ENCODE data around the gene EPB41L3. TPM values are rescaled to one million over a fixed set of nuclear protein-coding genes. Genes with fewer than 3 reads are reported as not detected.

EPB41L3 gene
- total RNA-seq, 4 donors from 2014 or later, result 97.3 to 403 (median 134) TPM

DNA sequence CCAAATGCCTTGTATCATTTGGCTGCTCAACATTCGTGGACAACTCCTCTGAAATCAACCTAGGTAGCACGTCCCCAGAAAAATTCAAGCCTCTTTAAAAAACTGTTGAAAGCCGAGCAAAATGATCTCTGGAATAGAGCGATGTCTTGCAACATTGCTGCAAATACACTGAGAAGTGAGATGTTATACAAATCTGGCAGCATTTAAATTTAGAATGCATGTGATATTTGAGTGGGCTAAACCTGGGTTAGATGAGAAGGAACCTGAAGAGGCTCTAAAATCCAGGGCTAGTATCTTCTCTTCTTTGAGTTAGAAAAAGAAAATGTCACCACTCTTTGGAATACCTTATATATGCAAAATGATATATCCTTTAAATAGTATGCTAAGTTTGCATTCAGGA is 166.8 kb downstream of the EPB41L3 start:
- intact Hi-C loops (cut with DNase I; ENCODE audit: low total_unique reads), result no loop called here
- Histone ChIP-seq H3K27me3 (no peaks in the 10 kb centered on the region), H3K36me3 (no peaks in the 10 kb centered on the region)

GRCh38 chr18:5370332-5370731 is 173.5 kb downstream of the EPB41L3 start:
- Histone ChIP-seq H3K4me1 (no peaks in the 10 kb centered on the region), H3K4me3 (no peak overlapping the region), H3K9me3 (no peaks in the 10 kb centered on the region), H3K27ac (no peak overlapping the region), H3K36me3 (no peaks in the 10 kb centered on the region), H3K27me3 (no peaks in the 10 kb centered on the region)
- intact Hi-C loops (cut with DNase I; ENCODE audit: low total_unique reads), result no loop called here
- no peak for DNase-seq
- in situ Hi-C loops (cut with MboI; ENCODE audit: low pct_ligation_motif_present in 1 of 4, low pct_unique_long_range_greater_than_20kb in 1 of 4, low sequenced_read_pairs in 3 of 4), result loop anchor here in 1 of 4 donors (25.0 kb wide), 1 partner anchor 92 kb away; no protein-coding TSS in a partner anchor
- TF ChIP-seq, protein P1, sequence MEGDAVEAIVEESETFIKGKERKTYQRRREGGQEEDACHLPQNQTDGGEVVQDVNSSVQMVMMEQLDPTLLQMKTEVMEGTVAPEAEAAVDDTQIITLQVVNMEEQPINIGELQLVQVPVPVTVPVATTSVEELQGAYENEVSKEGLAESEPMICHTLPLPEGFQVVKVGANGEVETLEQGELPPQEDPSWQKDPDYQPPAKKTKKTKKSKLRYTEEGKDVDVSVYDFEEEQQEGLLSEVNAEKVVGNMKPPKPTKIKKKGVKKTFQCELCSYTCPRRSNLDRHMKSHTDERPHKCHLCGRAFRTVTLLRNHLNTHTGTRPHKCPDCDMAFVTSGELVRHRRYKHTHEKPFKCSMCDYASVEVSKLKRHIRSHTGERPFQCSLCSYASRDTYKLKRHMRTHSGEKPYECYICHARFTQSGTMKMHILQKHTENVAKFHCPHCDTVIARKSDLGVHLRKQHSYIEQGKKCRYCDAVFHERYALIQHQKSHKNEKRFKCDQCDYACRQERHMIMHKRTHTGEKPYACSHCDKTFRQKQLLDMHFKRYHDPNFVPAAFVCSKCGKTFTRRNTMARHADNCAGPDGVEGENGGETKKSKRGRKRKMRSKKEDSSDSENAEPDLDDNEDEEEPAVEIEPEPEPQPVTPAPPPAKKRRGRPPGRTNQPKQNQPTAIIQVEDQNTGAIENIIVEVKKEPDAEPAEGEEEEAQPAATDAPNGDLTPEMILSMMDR (IDR thresholded peaks at IDR 0.05), result no peak
- no peak for TF ChIP-seq POLR2AphosphoS5 (IDR thresholded peaks at IDR 0.05)
- no peak for TF ChIP-seq EP300 (IDR thresholded peaks at IDR 0.05; ENCODE audit: low read depth)
- no peak for TF ChIP-seq POLR2A (IDR thresholded peaks at IDR 0.05)
- WGBS, 2 donors (ENCODE audit: low coverage in 1 of 2), result 50 to 70% methylated on average over 1 of the region's 1 CpG

More for the DNA sequence above, 166.8 kb downstream of the EPB41L3 start:
- 82 to 85% methylated on average over 3 to 4 of the region's 4 CpGs for WGBS, 2 donors (ENCODE audit: low coverage in 1 of 2)
- in situ Hi-C loops (cut with MboI; ENCODE audit: low pct_ligation_motif_present in 1 of 4, low pct_unique_long_range_greater_than_20kb in 1 of 4, low sequenced_read_pairs in 3 of 4), result no loop called here
- DNase-seq, result no peak
- Histone ChIP-seq H3K27ac (no peak overlapping the region), H3K4me3 (no peak overlapping the region), H3K4me1 (no peaks in the 10 kb centered on the region), H3K9me3 (no peaks in the 10 kb centered on the region)
- TF ChIP-seq, protein P1 (IDR thresholded peaks at IDR 0.05), result no peak
- no peak for TF ChIP-seq EP300 (IDR thresholded peaks at IDR 0.05; ENCODE audit: low read depth)
- no peak for TF ChIP-seq POLR2AphosphoS5 (IDR thresholded peaks at IDR 0.05)
- no peak for TF ChIP-seq POLR2A (IDR thresholded peaks at IDR 0.05)

GRCh38 chr18:5369513-5369912 is 174.3 kb downstream of the EPB41L3 start:
- Histone ChIP-seq H3K36me3 (no peaks in the 10 kb centered on the region), H3K9me3 (no peaks in the 10 kb centered on the region), H3K27me3 (no peaks in the 10 kb centered on the region), H3K4me1 (no peaks in the 10 kb centered on the region), H3K27ac (no peak overlapping the region), H3K4me3 (no peak overlapping the region)
- no peak for DNase-seq
- WGBS, 2 donors (ENCODE audit: low coverage in 1 of 2), result 83 to 90% methylated on average over 2 of the region's 2 CpGs
- in situ Hi-C loops (cut with MboI; ENCODE audit: low pct_ligation_motif_present in 1 of 4, low pct_unique_long_range_greater_than_20kb in 1 of 4, low sequenced_read_pairs in 3 of 4) (loop anchor here in 1 of 4 donors (25.0 kb wide), 1 partner anchor 93 kb away; no protein-coding TSS in a partner anchor), intact Hi-C loops (cut with DNase I; ENCODE audit: low total_unique reads) (no loop called here)
- TF ChIP-seq, protein P1 (IDR thresholded peaks at IDR 0.05), result no peak
- TF ChIP-seq POLR2AphosphoS5 (IDR thresholded peaks at IDR 0.05) (no peak), POLR2A (IDR thresholded peaks at IDR 0.05) (no peak), EP300 (IDR thresholded peaks at IDR 0.05; ENCODE audit: low read depth) (no peak)

DNA sequence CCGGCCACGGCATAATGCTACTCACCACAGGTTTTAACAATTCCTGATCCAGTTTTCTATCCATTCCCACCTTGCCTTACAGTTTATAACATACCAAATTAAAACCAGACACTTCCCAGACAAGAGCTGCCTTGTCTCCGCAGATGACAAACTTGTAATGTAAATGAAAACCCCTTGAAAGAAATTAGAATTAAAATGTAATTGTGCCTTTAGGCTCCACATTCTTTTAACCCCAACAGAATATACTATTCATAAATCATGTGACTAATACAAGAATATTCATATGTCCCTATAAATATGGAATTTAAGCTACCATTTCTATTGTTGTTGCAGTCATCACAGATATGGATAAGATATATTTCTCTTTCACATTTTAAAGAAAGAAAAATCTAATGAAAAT is 178.4 kb downstream of the EPB41L3 start:
- Histone ChIP-seq H3K9me3 (no peaks in the 10 kb centered on the region), H3K27ac (no peak overlapping the region), H3K27me3 (no peaks in the 10 kb centered on the region), H3K4me3 (no peak overlapping the region), H3K36me3 (no peaks in the 10 kb centered on the region), H3K4me1 (no peaks in the 10 kb centered on the region)
- WGBS, 2 donors (ENCODE audit: low coverage in 1 of 2), result 59 to 86% methylated on average over 3 of the region's 3 CpGs
- TF ChIP-seq POLR2AphosphoS5 (IDR thresholded peaks at IDR 0.05) (no peak), EP300 (IDR thresholded peaks at IDR 0.05; ENCODE audit: low read depth) (no peak), POLR2A (IDR thresholded peaks at IDR 0.05) (no peak)
- TF ChIP-seq, protein P1 (IDR thresholded peaks at IDR 0.05), result no peak
- no peak for DNase-seq
- intact Hi-C loops (cut with DNase I; ENCODE audit: low total_unique reads) (no loop called here), in situ Hi-C loops (cut with MboI; ENCODE audit: low pct_ligation_motif_present in 1 of 4, low pct_unique_long_range_greater_than_20kb in 1 of 4, low sequenced_read_pairs in 3 of 4) (loop anchor here in 1 of 4 donors (25.0 kb wide), 1 partner anchor 97 kb away; no protein-coding TSS in a partner anchor)
